NB4 (cell line): ENCODE measurements around the gene MYB.

ENCODE experiments used
- CTCF ChIP-seq: IDR thresholded peaks from one replicate; pipeline ENCODE4 v1.5.1; 2012; ENCODE audit warnings: low read depth, low read length
- MYC ChIP-seq: IDR thresholded peaks from 2 replicates; pipeline ENCODE4 v1.6.1; 2011; ENCODE audit warnings: low read depth, low read length
- POLR2A ChIP-seq: IDR thresholded peaks from 2 replicates; pipeline ENCODE4 v1.6.1; 2011; ENCODE audit warnings: mild to moderate bottlenecking; ENCODE audit not compliant: insufficient read length; ENCODE audit errors: extremely low read depth

- TF ChIP-seq MYC (no peak), CTCF (no peak), POLR2A (peak; percentile 5)
Observed at GRCh38 chr6:135212020-135212806, 31.1 kb downstream of the MYB start.
